ENCODE data around the gene MLPH. TPM values are rescaled to one million over a fixed set of nuclear protein-coding genes. Genes with fewer than 3 reads are reported as not detected.
A peak's percentile ranks its signal among the peaks of the same experiment; 100 is the strongest.

MLPH gene
- total and polyA plus RNA-seq, 9 of the 15 experiments (the other 6 are each of a cell fraction or from before 2014, with no cell fraction given) = 0.22 TPM; not detected in 8

DNA sequence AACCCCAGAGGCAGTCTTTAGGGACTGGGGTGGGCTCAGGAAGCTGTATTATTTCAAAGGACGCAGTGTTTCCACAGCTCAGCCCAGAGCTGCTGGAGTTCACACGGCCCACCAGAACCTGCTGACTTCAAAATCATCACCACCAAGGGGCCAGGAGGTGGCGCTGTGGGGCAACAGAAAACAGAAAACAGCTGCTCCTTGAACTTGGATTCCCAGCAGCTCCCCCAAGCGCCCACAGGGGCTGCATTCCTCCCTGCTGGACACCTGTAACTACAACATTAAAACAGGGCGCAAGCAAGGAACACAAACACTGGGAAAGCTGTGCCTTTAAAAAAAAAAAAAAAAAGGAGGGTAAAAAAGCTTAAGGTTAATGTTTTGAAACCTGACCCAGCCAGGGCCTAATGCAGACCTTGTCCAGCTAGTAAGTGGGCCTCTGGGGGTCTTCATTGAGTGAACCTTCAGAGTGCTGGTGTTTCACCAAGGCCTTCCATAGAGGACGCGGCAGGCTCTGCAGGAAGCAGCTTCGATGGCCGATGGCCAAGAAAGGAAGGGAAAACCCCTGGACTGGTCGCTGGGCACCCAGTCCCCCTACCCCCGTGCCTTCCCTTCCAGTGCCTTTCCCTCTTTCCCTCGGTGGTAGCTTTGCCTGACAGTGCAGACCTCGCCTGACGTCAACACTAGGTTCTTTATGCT lies 25.9 kb downstream of the MLPH start (continued):
- TF ChIP-seq, protein P1, sequence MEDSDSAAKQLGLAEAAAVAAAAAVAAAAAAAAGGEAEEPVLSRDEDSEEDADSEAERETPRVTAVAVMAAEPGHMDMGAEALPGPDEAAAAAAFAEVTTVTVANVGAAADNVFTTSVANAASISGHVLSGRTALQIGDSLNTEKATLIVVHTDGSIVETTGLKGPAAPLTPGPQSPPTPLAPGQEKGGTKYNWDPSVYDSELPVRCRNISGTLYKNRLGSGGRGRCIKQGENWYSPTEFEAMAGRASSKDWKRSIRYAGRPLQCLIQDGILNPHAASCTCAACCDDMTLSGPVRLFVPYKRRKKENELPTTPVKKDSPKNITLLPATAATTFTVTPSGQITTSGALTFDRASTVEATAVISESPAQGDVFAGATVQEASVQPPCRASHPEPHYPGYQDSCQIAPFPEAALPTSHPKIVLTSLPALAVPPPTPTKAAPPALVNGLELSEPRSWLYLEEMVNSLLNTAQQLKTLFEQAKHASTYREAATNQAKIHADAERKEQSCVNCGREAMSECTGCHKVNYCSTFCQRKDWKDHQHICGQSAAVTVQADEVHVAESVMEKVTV (CRISPR knock-in tag; IDR thresholded peaks at IDR 0.05) = peak; percentile 84
- TF ChIP-seq SAFB (IDR thresholded peaks at IDR 0.05; ENCODE audit: borderline replicate concordance, low read depth, low read length) = no peak
- TF ChIP-seq PML (IDR thresholded peaks at IDR 0.05; ENCODE audit: low read length) = no peak
- no peak for TF ChIP-seq HNRNPK (IDR thresholded peaks at IDR 0.05; ENCODE audit: low read depth, low read length, poor library complexity, severe bottlenecking)
- no peak for TF ChIP-seq ZNF778 (CRISPR knock-in tag; IDR thresholded peaks at IDR 0.05)
- TF ChIP-seq HLTF (IDR thresholded peaks at IDR 0.05) = no peak
- TF ChIP-seq, protein P2, sequence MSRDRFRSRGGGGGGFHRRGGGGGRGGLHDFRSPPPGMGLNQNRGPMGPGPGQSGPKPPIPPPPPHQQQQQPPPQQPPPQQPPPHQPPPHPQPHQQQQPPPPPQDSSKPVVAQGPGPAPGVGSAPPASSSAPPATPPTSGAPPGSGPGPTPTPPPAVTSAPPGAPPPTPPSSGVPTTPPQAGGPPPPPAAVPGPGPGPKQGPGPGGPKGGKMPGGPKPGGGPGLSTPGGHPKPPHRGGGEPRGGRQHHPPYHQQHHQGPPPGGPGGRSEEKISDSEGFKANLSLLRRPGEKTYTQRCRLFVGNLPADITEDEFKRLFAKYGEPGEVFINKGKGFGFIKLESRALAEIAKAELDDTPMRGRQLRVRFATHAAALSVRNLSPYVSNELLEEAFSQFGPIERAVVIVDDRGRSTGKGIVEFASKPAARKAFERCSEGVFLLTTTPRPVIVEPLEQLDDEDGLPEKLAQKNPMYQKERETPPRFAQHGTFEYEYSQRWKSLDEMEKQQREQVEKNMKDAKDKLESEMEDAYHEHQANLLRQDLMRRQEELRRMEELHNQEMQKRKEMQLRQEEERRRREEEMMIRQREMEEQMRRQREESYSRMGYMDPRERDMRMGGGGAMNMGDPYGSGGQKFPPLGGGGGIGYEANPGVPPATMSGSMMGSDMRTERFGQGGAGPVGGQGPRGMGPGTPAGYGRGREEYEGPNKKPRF (IDR thresholded peaks at IDR 0.05; ENCODE audit: low read depth, low read length) = no peak
- TF ChIP-seq SMC3 (conservative IDR thresholded peaks at IDR 0.05; ENCODE audit: insufficient read depth, low read depth, low read length) = peak; percentile 85
- TF ChIP-seq ZNF780A (CRISPR knock-in tag; IDR thresholded peaks at IDR 0.05) = no peak
- no peak for TF ChIP-seq NEUROD1 (IDR thresholded peaks at IDR 0.05; ENCODE audit: borderline replicate concordance, low read depth, low read length, partially characterized antibody)
- TF ChIP-seq, protein P3, sequence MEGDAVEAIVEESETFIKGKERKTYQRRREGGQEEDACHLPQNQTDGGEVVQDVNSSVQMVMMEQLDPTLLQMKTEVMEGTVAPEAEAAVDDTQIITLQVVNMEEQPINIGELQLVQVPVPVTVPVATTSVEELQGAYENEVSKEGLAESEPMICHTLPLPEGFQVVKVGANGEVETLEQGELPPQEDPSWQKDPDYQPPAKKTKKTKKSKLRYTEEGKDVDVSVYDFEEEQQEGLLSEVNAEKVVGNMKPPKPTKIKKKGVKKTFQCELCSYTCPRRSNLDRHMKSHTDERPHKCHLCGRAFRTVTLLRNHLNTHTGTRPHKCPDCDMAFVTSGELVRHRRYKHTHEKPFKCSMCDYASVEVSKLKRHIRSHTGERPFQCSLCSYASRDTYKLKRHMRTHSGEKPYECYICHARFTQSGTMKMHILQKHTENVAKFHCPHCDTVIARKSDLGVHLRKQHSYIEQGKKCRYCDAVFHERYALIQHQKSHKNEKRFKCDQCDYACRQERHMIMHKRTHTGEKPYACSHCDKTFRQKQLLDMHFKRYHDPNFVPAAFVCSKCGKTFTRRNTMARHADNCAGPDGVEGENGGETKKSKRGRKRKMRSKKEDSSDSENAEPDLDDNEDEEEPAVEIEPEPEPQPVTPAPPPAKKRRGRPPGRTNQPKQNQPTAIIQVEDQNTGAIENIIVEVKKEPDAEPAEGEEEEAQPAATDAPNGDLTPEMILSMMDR (IDR thresholded peaks at IDR 0.05 in 2 of 3, conservative IDR thresholded peaks at IDR 0.05 in 1 of 3; ENCODE audit: insufficient read depth in 2 of 3, low read depth in 1 of 3, low read length in 3 of 3) = peak; percentile 83 to 99 (median 98)
- TF ChIP-seq TEAD2 (tag; IDR thresholded peaks at IDR 0.05) = 0 out of 2 replicates have a peak, but pooled peaks have one; percentile 9
- TF ChIP-seq ZNF79 (CRISPR knock-in tag; IDR thresholded peaks at IDR 0.05; ENCODE audit: low read depth) = no peak
- TF ChIP-seq, protein P4, sequence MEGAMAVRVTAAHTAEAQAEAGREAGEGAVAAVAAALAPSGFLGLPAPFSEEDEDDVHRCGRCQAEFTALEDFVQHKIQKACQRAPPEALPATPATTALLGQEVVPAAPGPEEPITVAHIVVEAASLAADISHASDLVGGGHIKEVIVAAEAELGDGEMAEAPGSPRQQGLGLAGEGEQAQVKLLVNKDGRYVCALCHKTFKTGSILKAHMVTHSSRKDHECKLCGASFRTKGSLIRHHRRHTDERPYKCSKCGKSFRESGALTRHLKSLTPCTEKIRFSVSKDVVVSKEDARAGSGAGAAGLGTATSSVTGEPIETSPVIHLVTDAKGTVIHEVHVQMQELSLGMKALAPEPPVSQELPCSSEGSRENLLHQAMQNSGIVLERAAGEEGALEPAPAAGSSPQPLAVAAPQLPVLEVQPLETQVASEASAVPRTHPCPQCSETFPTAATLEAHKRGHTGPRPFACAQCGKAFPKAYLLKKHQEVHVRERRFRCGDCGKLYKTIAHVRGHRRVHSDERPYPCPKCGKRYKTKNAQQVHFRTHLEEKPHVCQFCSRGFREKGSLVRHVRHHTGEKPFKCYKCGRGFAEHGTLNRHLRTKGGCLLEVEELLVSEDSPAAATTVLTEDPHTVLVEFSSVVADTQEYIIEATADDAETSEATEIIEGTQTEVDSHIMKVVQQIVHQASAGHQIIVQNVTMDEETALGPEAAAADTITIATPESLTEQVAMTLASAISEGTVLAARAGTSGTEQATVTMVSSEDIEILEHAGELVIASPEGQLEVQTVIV (CRISPR knock-in tag; IDR thresholded peaks at IDR 0.05; ENCODE audit: borderline replicate concordance) = no peak

All from K562 (cell line).